Measurements from ENCODE around the gene MEGF8.

Gene MEGF8

DNA sequence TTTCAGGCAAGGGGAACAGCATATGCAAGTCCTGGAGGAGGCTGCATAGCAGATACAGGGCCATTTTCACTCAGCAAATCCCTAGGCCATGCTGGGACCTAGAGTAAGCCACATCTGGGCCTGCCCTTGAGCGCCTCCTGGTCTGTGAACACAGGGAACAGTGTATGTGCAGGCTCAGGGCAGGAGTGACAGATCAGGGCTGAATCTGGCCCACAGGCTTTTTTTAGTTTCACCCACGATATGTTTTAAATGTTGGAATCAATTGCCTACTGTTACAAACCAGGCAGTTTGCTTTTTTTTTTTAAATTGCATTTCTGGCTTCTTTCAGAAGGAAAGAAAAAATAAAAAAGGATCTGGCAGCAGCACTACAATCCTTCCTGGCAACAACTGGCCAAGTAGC is 13.8 kb upstream of the MEGF8 start:
- peaks cover 12% of the 10 kb centered on the region for H3K4me1 ChIP-seq
- H2AFZ ChIP-seq = no peak overlapping the region
- H3K36me3 ChIP-seq (ENCODE audit: control insufficient read depth, insufficient read depth, low read length) = no peaks in the 10 kb centered on the region
- H3K9me3 ChIP-seq (ENCODE audit: control insufficient read depth, low read length) = no peaks in the 10 kb centered on the region
- H3K79me2 ChIP-seq = no peaks in the 10 kb centered on the region
- no peak overlapping the region for H3K4me3 ChIP-seq (ENCODE audit: low read depth, low read length)
- no peak overlapping the region for H3K4me2 ChIP-seq (ENCODE audit: low read length)
- H3K27ac ChIP-seq = no peak overlapping the region
- H3K9ac ChIP-seq = no peak overlapping the region
- peak; percentile 3 for TF ChIP-seq CTCF (IDR thresholded peaks at IDR 0.05)
- H3K27me3 ChIP-seq (ENCODE audit: control insufficient read depth, insufficient read depth, low read length) = no peaks in the 10 kb centered on the region

DNA sequence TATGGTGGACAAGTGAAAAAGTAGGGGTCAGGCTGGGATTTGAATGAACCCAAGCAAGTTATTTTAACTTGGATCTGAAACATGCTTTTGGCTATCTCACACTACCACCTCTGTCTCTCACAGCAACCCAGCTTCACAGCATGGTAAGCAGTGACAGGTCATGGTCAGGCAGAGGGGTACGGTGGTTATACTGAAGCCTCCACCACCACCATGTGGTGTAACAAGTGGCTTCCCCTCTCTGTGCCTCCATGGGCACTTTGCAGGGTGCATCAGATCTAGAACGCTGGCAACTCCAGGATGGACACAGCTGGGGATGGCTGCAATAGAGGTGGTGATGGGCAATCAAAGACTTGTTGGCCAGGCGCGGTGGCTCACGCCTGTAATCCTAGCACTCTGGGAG is 13.1 kb upstream of the MEGF8 start:
- no peak for TF ChIP-seq CTCF (IDR thresholded peaks at IDR 0.05)
- no peaks in the 10 kb centered on the region for H3K27me3 ChIP-seq (ENCODE audit: control insufficient read depth, insufficient read depth, low read length)
- no peak overlapping the region for H3K4me2 ChIP-seq (ENCODE audit: low read length)

DNA sequence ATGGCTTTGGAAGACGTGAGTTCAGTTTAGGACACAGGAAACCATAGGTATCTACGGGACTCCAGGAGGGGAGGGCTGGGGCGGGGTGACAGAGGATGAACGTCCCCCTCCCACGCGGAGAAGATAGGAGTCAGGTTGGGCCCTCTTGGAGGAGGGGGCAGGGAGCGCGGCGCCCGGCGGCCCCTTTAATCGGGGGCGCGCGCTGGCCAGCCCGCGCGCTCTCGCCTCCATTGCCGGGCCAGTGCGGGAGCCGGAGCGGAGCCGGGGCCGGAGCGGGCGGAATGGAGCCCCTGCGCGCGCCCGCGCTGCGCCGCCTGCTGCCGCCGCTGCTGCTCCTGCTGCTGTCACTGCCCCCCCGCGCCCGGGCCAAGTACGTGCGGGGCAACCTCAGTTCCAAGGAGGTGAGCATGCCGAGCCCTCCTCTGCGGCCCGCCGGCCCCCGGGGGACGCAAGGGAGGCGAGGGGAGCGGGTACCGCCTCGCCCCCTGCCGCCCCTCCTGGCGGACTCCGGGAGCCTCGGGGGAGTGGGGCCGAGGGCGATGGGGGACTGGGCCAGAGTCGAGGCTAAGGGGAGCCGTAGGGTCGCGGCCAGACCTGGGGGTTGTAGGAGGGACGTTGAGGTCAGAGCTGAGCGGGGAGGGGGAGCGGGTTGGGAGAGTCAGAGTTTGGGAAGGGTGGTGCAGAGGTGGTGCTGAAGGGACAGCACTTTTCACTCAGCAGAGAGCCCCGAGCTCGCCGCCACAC is 12.2 kb upstream of the MEGF8 start, which contains the start of gene TMEM145:
TMEM145 (plus strand) TSS at position 214 of the 744 bp plus-strand sequence; CDS start at position 282, 68 bp downstream.
- Histone ChIP-seq H3K4me1 (peaks cover 21% of the 10 kb centered on the region), H3K9me3 (ENCODE audit: control insufficient read depth, low read length) (no peaks in the 10 kb centered on the region), H3K79me2 (no peaks in the 10 kb centered on the region), H3K9ac (peak within 1 kb of the TSS; percentile 58), H2AFZ (peak within 1 kb of the TSS; percentile 86), H3K27ac (peak within 1 kb of the TSS; percentile 66), H3K4me3 (ENCODE audit: low read depth, low read length) (peak within 1 kb of the TSS; percentile 63), H3K4me2 (ENCODE audit: low read length) (peak within 1 kb of the TSS; percentile 91), H3K27me3 (ENCODE audit: control insufficient read depth, insufficient read depth, low read length) (no peaks in the 10 kb centered on the region), H3K36me3 (ENCODE audit: control insufficient read depth, insufficient read depth, low read length) (no peaks in the 10 kb centered on the region)
- peak; percentile 34 for TF ChIP-seq CTCF (IDR thresholded peaks at IDR 0.05)

More for the DNA sequence above, 13.1 kb upstream of the MEGF8 start:
- Histone ChIP-seq H3K4me3 (ENCODE audit: low read depth, low read length) (no peak overlapping the region), H3K27ac (no peak overlapping the region), H3K9me3 (ENCODE audit: control insufficient read depth, low read length) (no peaks in the 10 kb centered on the region), H2AFZ (peak overlapping the region; percentile 35), H3K36me3 (ENCODE audit: control insufficient read depth, insufficient read depth, low read length) (no peaks in the 10 kb centered on the region), H3K4me1 (peaks cover 19% of the 10 kb centered on the region), H3K9ac (no peak overlapping the region), H3K79me2 (no peaks in the 10 kb centered on the region)

- H3K36me3 ChIP-seq (ENCODE audit: control insufficient read depth, insufficient read depth, low read length) = no peaks in the 10 kb centered on the region
- peak overlapping the region; percentile 86 for H2AFZ ChIP-seq
- no peak overlapping the region for H3K9ac ChIP-seq
- peaks cover 21% of the 10 kb centered on the region for H3K4me1 ChIP-seq
- no peaks in the 10 kb centered on the region for H3K9me3 ChIP-seq (ENCODE audit: control insufficient read depth, low read length)
- H3K79me2 ChIP-seq = no peaks in the 10 kb centered on the region
- H3K4me3 ChIP-seq (ENCODE audit: low read depth, low read length) = no peak overlapping the region
- peak overlapping the region; percentile 66 for H3K27ac ChIP-seq
- no peaks in the 10 kb centered on the region for H3K27me3 ChIP-seq (ENCODE audit: control insufficient read depth, insufficient read depth, low read length)
- H3K4me2 ChIP-seq (ENCODE audit: low read length) = peak overlapping the region; percentile 91
- TF ChIP-seq CTCF (IDR thresholded peaks at IDR 0.05) = no peak
These were observed 11.3 kb upstream of the MEGF8 start for GRCh38 chr19:42313840-42314755.
